H9 (cell line): ENCODE data around the gene RBMS3. TPM values are rescaled to one million over a fixed set of nuclear protein-coding genes. Genes with fewer than 3 reads are reported as not detected.

Experiments used
- DNase-seq: peaks from one replicate; pipeline ENCODE4 v3.0.0-alpha.2; 2017
- H2AFZ ChIP-seq: one replicate; pipeline ENCODE4 v1.6.1; 2013; ENCODE audit warnings: mild to moderate bottlenecking, low read length, control low read depth, moderate library complexity
- H2AK5ac ChIP-seq: 2 replicates; pipeline ENCODE4 v1.6.1; 2013; ENCODE audit warnings: low read length, control low read depth, mixed read lengths; ENCODE audit not compliant: insufficient read length
- H2BK120ac ChIP-seq: one replicate; pipeline ENCODE4 v1.6.1; 2013; ENCODE audit warnings: low read depth, mild to moderate bottlenecking, low read length, control low read depth, inconsistent platforms; ENCODE audit not compliant: poor library complexity, severe bottlenecking
- H2BK12ac ChIP-seq: 2 replicates; pipeline ENCODE4 v1.6.1; 2013; ENCODE audit warnings: low read length, control low read depth, mixed read lengths, low read depth; ENCODE audit not compliant: insufficient read length
- H2BK15ac ChIP-seq: 2 replicates; pipeline ENCODE4 v1.6.1; 2013; ENCODE audit warnings: low read depth, low read length, control low read depth
- H2BK20ac ChIP-seq: one replicate; pipeline ENCODE4 v1.6.1; 2013; ENCODE audit warnings: low read depth, mild to moderate bottlenecking, low read length, control low read depth, inconsistent platforms; ENCODE audit not compliant: poor library complexity, severe bottlenecking
- H2BK5ac ChIP-seq: 2 replicates; pipeline ENCODE4 v1.6.1; 2013; ENCODE audit warnings: low read length, control low read depth, mixed read lengths; ENCODE audit not compliant: insufficient read length
- H3K14ac ChIP-seq: 2 replicates; pipeline ENCODE4 v1.6.1; 2013; ENCODE audit warnings: low read length, control low read depth; ENCODE audit not compliant: insufficient read depth
- H3K18ac ChIP-seq: 2 replicates; pipeline ENCODE4 v1.6.1; 2013; ENCODE audit warnings: low read depth, mild to moderate bottlenecking, mixed read lengths, low read length, control low read depth; ENCODE audit not compliant: insufficient read length
- H3K23ac ChIP-seq: 2 replicates; pipeline ENCODE4 v1.6.1; 2013; ENCODE audit warnings: low read length, control low read depth, mixed read lengths, low read depth; ENCODE audit not compliant: insufficient read length
- H3K23me2 ChIP-seq: 2 replicates; pipeline ENCODE4 v1.6.1; 2013; ENCODE audit warnings: low read depth, mild to moderate bottlenecking, mixed read lengths, low read length, control low read depth; ENCODE audit not compliant: insufficient read length, poor library complexity, severe bottlenecking
- H3K27ac ChIP-seq: 2 replicates; pipeline ENCODE4 v1.5.1; 2013; ENCODE audit warnings: low read length, control low read depth, mixed read lengths, low read depth; ENCODE audit not compliant: insufficient read length
- H3K27me3 ChIP-seq: 2 replicates; pipeline ENCODE4 v1.6.1; 2013; ENCODE audit warnings: low read length, control low read depth, inconsistent platforms; ENCODE audit not compliant: insufficient read depth
- H3K4ac ChIP-seq: 2 replicates; pipeline ENCODE4 v1.6.1; 2013; ENCODE audit warnings: low read depth, mild to moderate bottlenecking, control low read depth, inconsistent platforms, low read length, moderate library complexity
- H3K4me1 ChIP-seq: 2 replicates; pipeline ENCODE4 v1.6.1; 2013; ENCODE audit warnings: low read length, control low read depth, inconsistent platforms; ENCODE audit not compliant: insufficient read depth
- H3K4me2 ChIP-seq: 2 replicates; pipeline ENCODE4 v1.6.1; 2013; ENCODE audit warnings: low read length, control low read depth, mixed read lengths; ENCODE audit not compliant: insufficient read length, insufficient read depth
- H3K56ac ChIP-seq: 2 replicates; pipeline ENCODE4 v1.6.1; 2013; ENCODE audit warnings: low read depth, mild to moderate bottlenecking, mixed read lengths, low read length, control low read depth; ENCODE audit not compliant: insufficient read length
- H3K79me1 ChIP-seq: 2 replicates; pipeline ENCODE4 v1.6.1; 2013; ENCODE audit warnings: low read depth, mild to moderate bottlenecking, moderate library complexity, low read length, control low read depth, inconsistent platforms; ENCODE audit not compliant: insufficient read depth, poor library complexity, severe bottlenecking
- H3K79me2 ChIP-seq: 2 replicates; pipeline ENCODE4 v1.6.1; 2013; ENCODE audit warnings: low read length, control low read depth, inconsistent platforms; ENCODE audit not compliant: insufficient read depth
- H3K9ac ChIP-seq: 2 replicates; pipeline ENCODE4 v1.6.1; 2013; ENCODE audit warnings: low read length, control low read depth, mixed read lengths; ENCODE audit not compliant: insufficient read length; ENCODE audit errors: extremely low read depth
- H3K9me3 ChIP-seq: one replicate; pipeline ENCODE4 v1.6.1; 2013; ENCODE audit warnings: low read depth, low read length, inconsistent platforms; ENCODE audit not compliant: control insufficient read depth
- H3T11ph ChIP-seq: one replicate; pipeline ENCODE4 v1.6.1; 2013; ENCODE audit warnings: mild to moderate bottlenecking, low read length, control low read depth, inconsistent platforms
- H4K20me1 ChIP-seq: one replicate; pipeline ENCODE4 v1.6.1; 2013; ENCODE audit not compliant: control insufficient read depth, insufficient read length, insufficient read depth
- H4K5ac ChIP-seq: 2 replicates; pipeline ENCODE4 v1.6.1; 2013; ENCODE audit warnings: low read depth, mild to moderate bottlenecking, mixed read lengths, low read length, control low read depth; ENCODE audit not compliant: insufficient read length
- H4K8ac ChIP-seq: replicated peaks from 2 replicates; pipeline ENCODE4 v1.6.1; 2013; ENCODE audit warnings: low read length, control low read depth, mixed read lengths, low read depth; ENCODE audit not compliant: insufficient read length
- H4K91ac ChIP-seq: 2 replicates; pipeline ENCODE4 v1.6.1; 2013; ENCODE audit warnings: low read depth, mild to moderate bottlenecking, moderate library complexity, mixed read lengths, low read length, control low read depth; ENCODE audit not compliant: insufficient read length
- H3K27ac Mint-ChIP-seq, 3 experiments: 2 replicates in 2 of 3; 3 replicates in 1 of 3; pipeline ENCODE4 v1.8.0; 2020 to 2021; ENCODE audit warnings: mixed read lengths in 3 of 3, mild to moderate bottlenecking in 1 of 3, moderate library complexity in 1 of 3
- H3K27me3 Mint-ChIP-seq: 2 replicates; pipeline ENCODE4 v1.8.0; 2021; ENCODE audit warnings: low read depth, mild to moderate bottlenecking, moderate library complexity, mixed read lengths
- H3K36me3 Mint-ChIP-seq, 3 experiments: 2 replicates in 2 of 3; 3 replicates in 1 of 3; pipeline ENCODE4 v1.8.0; 2020 to 2021; ENCODE audit warnings: low read depth in 3 of 3, mixed read lengths in 3 of 3; ENCODE audit not compliant: insufficient read depth in 1 of 3
- H3K4me1 Mint-ChIP-seq, 2 experiments: 2 replicates each; pipeline ENCODE4 v1.8.0; 2020; ENCODE audit warnings: mixed read lengths in 2 of 2
- H3K4me3 Mint-ChIP-seq, 2 experiments: 2 replicates in 1 of 2; 3 replicates in 1 of 2; pipeline ENCODE4 v1.8.0; 2020 to 2021; ENCODE audit warnings: mild to moderate bottlenecking in 2 of 2, mixed read lengths in 2 of 2, moderate library complexity in 1 of 2
- H3K9me3 Mint-ChIP-seq, 2 experiments: 2 replicates in 1 of 2; 3 replicates in 1 of 2; pipeline ENCODE4 v1.8.0; 2020; ENCODE audit warnings: mild to moderate bottlenecking in 2 of 2, mixed read lengths in 2 of 2, moderate library complexity in 1 of 2
- CTCF ChIP-seq: fragments of 200-600 bp; sonication (generic); conservative IDR thresholded peaks from 3 replicates; pipeline ENCODE4 v1.8.0; 2021; ENCODE audit warnings: antibody characterized with exemption, mild to moderate bottlenecking
- WGBS: extraction: QIAGEN DNeasy Blood & Tissue Kit; methylation state at CpG from one replicate; pipeline ENCODE4 v1.1.7; 2013; ENCODE audit warnings: missing lambda C conversion rate, low lambda C conversion rate, mixed read lengths; ENCODE audit not compliant: insufficient read length; ENCODE audit errors: extremely low coverage; 5-methylcytosine and 5-hydroxymethylcytosine counted together
- total RNA-seq: library from RNA; stranded (reverse); gene quantifications from 2 replicates; pipeline ENCODE4 v1.2.1, GENCODE V29; 2021

The RBMS3 gene
- total RNA-seq, 1 experiment from 2014 or later = 8.1 TPM

DNA sequence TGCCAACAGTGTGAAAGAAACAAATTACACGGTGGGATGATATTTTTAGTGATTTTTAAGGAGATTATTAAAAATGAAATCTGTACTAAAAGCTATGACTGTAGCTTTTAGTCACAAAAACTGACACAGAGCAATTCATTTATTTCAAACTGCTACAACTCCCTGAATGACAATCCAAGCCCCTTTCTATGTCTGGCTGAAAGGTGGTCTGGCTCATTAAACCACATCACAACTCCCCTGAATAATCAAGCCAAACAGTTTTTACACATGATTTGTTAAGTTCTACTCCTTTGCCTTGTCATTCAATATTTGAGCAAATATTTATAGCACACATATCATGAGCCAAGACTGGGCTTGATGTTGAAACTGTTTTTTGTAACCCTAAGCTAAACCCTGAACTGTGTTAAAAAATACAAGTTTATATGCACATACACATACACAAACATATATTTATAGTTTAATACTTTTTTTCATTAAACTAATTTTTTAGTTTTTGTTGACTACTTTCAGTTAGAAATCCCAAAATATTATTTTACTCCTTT is 125.5 kb downstream of the RBMS3 start:
- DNase-seq = no peak
- no CpG with 5 or more reads among the region's 1 CpG for WGBS
- no peaks in the 10 kb centered on the region for H3K23me2 ChIP-seq
- Mint-ChIP-seq H3K4me1 (peaks cover 20 to 23% of the 10 kb centered on the region in 2 experiments), H3K4me3 (no peak overlapping the region), H3K27me3 (no peaks in the 10 kb centered on the region), H3K9me3 (no peaks in the 10 kb centered on the region), H3K36me3 (no peaks in the 10 kb centered on the region), H3K27ac (no peak overlapping the region; a peak in 1 of 7 replicates)
- H3K4me1 ChIP-seq = no peaks in the 10 kb centered on the region; the same call in 1 of the 2 replicates
- H2BK20ac ChIP-seq = no peak overlapping the region
- no peak overlapping the region for H3K4ac ChIP-seq
- H3K56ac ChIP-seq = no peak overlapping the region
- no peak overlapping the region for H2BK5ac ChIP-seq
- H4K5ac ChIP-seq = no peak overlapping the region
- no peak for TF ChIP-seq CTCF
- H4K91ac ChIP-seq = no peak overlapping the region
- H4K20me1 ChIP-seq = no peaks in the 10 kb centered on the region
- H3K9ac ChIP-seq = no peak overlapping the region
- no peak overlapping the region for H2BK120ac ChIP-seq
- no peak overlapping the region for H2AFZ ChIP-seq
- no peak overlapping the region for H3K27ac ChIP-seq
- no peaks in the 10 kb centered on the region for H3K27me3 ChIP-seq
- H3K4me2 ChIP-seq = no peak overlapping the region
- H3K79me1 ChIP-seq = no peaks in the 10 kb centered on the region
- H3K9me3 ChIP-seq = no peaks in the 10 kb centered on the region
- no peak overlapping the region for H2BK12ac ChIP-seq
- H2BK15ac ChIP-seq = no peak overlapping the region
- no peak overlapping the region for H3K14ac ChIP-seq
- H3T11ph ChIP-seq = no peak overlapping the region
- no peak overlapping the region for H3K18ac ChIP-seq
- H4K8ac ChIP-seq = no peak overlapping the region
- no peak overlapping the region for H3K23ac ChIP-seq
- no peaks in the 10 kb centered on the region for H3K79me2 ChIP-seq
- no peak overlapping the region for H2AK5ac ChIP-seq
